GM19043 (cell line): ENCODE results near the gene TMEM86B.
"Not testable (repeated sequence)": the region's sequence is repeated elsewhere in the genome, so short reads cannot be mapped to it uniquely, and the experiment has no call there.

Source experiments
- ATAC-seq: cut with Tn5 transposase; IDR thresholded peaks from one replicate; pipeline ENCODE4 v1.9.1; 2021; ENCODE audit warnings: low read depth; ENCODE audit not compliant: unreplicated experiment

TMEM86B gene

GRCh38 chr19:55242517-55242916 lies 14.0 kb upstream of the TMEM86B start:
- ATAC-seq, result no peak

DNA sequence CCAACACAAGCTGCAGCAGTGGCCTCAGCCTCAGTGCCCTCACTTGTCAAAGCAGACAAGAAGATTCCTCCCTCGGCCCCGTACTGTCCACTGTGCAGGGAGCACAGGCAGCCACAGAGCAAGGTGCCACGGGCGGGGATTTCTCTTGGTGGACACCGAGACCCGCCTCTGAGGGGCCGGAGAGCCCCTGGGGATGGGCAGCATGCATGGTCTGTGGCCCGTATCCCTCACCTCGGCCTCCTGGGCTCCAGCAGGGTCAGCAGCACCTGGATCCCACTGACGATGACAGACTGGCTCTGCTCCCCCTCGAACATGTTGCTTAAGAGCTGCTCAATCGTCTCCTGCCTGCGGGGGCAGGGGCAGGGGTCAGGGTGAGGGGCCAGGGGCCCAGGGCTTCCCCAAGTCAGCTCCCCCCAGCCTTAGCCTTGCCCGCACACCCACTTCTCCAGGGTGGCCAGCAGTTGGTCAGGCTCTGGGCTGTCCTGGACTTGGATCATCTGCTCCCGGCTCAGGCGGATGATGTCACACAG lies 13.4 kb upstream of the TMEM86B start:
- no peak for ATAC-seq

GRCh38 chr19:55241143-55241934 lies 12.8 kb upstream of the TMEM86B start:
- no peak for ATAC-seq

DNA sequence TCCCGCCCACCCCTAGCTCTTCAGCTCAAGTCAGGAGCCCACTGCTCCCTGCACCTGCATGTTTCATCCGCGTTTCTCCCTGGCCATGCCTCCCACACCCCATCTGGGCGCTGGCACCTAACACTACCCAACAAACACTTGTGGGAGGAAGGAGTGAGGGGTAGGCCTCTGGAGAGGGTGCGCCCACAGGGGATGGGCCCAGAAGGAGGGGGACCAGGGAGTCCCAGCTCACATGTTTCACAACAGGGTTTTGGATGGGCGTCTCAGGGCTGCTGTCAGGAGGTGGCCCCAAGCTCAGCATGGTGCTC lies 12.1 kb upstream of the TMEM86B start:
- no peak for ATAC-seq

DNA sequence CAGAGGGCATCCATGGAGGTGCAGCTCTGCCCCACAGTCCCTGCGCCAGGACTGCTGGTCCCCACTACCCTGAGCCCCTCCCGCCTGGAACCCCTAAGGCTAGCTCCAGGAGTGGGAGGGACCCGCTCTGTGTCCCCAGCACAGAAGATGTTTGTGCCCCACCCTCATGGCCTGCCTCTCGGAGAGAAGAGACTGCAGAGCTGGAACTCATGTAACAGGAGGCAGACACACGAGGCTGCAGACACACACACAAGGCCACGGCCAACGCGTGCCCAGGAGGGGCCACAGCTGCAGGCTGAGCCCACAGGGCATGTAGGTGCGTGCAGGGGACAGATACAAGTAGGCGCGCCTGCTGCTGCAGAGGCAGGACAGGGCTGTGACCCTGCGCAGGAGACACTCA lies 10.4 kb upstream of the TMEM86B start:
- ATAC-seq, result no peak

- ATAC-seq, result no peak
Measured at GRCh38 chr19:55238030-55238429, 9.5 kb upstream of the TMEM86B start.

DNA sequence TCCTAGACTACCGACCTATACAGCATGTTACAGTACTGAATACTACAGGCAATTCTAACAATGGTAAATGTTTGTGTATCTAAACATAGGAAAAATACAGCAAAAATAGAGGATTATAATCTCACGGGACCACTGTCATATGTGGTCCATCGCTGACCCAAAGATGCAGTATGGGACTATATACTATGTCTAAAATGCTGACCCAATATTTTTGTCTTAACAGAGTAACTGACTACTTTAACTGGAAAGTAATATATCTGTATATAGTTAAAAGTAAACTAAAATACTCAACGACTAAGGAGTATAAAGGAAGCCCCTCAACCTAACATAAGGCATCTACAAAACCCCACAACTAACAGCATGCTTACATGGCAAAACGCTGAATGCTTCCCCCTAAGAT lies 4.4 kb upstream of the TMEM86B start:
- ATAC-seq, result no peak

- ATAC-seq, result no peak
Measured at GRCh38 chr19:55232286-55232602, 3.7 kb upstream of the TMEM86B start.

GRCh38 chr19:55231391-55232285 lies 3.1 kb upstream of the TMEM86B start:
- ATAC-seq, result no peak

DNA sequence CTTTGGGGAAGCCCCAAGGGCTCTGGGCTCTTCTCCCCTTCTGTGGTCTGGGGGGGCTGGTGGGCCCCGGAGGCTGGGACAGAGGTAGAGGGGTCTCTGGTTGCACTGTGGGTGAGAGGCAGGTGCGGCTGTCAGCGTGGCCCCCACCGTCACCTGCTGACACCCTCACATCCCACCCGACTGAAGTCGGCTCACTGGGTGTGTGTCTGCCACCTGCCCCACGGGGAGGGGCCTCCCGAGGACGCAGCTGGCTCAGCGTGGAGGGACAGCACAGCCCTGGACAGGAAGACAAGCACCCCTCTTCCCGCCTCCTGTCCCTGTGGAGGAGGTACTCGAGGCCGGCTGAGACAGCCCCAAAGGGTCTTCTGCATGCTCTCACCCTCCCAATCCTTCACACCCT lies 2.2 kb upstream of the TMEM86B start:
- no peak for ATAC-seq

DNA sequence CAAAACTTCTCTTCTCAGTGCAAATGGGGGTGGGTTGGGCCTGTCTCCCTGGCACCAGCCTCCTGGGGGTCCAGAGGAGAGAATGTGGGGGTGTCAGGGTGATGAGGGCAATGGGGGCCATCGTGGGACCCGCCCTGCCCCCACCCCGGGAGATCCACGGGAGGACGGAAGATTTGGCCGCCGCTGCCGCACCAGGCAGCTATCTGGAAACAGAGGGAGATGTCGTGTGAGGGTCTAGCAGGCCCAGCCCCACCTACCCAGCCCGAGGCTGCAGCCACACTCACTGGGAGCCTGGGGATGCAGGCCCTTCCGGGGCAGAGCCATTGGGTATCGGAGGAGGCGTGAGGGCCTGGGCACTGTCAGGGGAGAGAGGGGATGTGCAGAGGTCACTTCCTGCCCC lies 1.8 kb upstream of the TMEM86B start:
- ATAC-seq, result no peak

- ATAC-seq, result no peak
Measured at GRCh38 chr19:55229789-55230182, 1.2 kb upstream of the TMEM86B start.

GRCh38 chr19:55229145-55229788 lies 704 bp upstream of the TMEM86B start:
- ATAC-seq, result no peak

DNA sequence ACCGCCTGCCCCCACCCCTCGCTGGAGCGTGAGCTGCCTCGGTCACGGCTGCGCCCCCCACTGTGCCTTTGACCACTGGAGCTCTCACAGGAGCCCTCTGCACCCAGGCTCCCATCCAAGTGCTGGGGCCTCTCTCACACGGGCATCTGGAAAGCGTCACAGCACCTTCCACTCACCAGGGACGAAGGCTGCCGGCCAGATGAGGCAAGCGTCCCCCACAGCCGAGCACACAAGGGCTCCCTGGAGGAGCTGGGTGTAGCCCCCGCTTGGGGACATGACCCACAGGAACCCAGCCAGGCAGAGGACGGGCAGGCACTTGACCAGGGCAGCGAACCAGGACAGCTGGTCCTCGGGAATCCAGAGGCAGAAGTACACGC lies 560 bp downstream of the TMEM86B start:
- no peak for ATAC-seq

DNA sequence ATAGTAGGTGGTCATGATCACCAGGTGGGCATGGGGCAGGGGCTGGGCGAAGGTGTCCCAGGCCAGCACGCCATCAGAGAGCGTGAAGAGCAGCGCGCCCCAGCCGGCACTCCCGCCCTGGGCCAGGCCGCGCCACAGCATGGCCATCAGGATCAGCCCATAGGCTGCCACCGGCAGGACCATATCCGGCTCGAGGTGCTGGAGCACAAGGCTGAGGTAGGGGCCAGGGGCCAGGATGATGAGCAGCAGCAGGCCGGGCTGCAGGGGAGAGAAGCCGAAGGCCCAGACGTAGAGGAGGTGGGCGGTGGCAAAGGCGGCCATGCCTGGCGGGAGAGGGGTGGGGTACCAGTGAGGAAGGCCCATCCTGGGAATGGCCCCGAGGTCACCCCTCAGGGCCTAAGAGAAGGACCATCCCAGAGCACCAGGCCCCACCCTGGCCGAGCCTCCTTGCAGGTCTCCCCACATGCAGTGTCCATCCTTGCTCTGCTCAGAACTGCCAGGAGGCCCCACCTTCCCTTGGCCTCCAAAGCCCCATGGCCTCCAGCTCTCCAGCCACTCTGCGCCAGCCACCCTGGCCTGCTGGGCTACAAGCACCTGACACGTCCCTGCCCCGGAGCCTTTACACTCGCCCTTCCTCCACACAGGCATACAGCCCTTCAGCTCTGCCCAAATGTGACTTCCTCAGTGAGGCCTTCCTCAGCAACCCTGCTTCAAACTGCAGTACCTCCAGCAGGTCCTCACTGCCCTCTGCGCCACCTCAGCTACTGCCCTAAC lies 1.1 kb downstream of the TMEM86B start:
- no peak for ATAC-seq

- ATAC-seq, result no peak
Measured at GRCh38 chr19:55226788-55227187, 1.8 kb downstream of the TMEM86B start.

GRCh38 chr19:55226273-55226672 lies 2.3 kb downstream of the TMEM86B start:
- ATAC-seq, result no peak

DNA sequence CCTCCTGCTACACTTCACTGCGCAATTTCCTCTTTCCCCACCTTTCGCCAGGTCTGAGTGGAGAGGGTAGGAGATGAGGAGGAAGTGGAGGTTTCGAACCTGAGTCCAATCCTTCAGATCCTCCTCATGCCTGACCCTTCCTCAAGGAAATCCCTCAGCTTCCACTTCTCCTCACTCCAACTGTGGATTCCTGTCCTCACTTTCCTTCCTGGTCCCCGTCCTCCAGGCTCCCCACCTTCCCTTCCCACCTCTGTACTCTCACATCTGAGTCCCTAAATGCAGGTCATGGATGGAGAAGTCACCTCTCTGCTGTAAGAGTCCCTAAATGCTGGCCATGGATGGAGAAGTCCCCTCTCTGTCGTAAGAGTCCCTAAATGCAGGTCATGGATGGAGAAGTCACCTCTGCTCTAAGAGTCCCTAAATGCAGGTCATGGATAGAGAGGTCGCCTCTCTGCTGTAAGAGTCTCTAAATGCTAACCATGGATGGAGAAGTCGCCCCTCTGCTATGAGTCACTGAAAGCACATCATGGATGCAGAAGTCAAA lies 3.1 kb downstream of the TMEM86B start:
- no peak for ATAC-seq

- ATAC-seq, result not testable (repeated sequence)
Measured at GRCh38 chr19:55224679-55225414, 3.7 kb downstream of the TMEM86B start.
